BLaER1 (cell line): ENCODE data around the gene A2M.

ENCODE experiments used
- H3K27ac ChIP-seq: shearing (Covaris generic); formaldehyde crosslinking; 2 replicates; pipeline ENCODE4 v1.8.1; 2022
- H3K27me3 ChIP-seq: shearing (Covaris generic); formaldehyde crosslinking; 2 replicates; pipeline ENCODE4 v1.8.1; 2022
- H3K36me3 ChIP-seq: shearing (Covaris generic); formaldehyde crosslinking; 2 replicates; pipeline ENCODE4 v1.8.1; 2022
- H3K4me1 ChIP-seq: shearing (Covaris generic); formaldehyde crosslinking; 2 replicates; pipeline ENCODE4 v1.8.1; 2022
- H3K4me2 ChIP-seq: shearing (Covaris generic); formaldehyde crosslinking; 2 replicates; pipeline ENCODE4 v1.8.1; 2022
- H3K4me3 ChIP-seq: shearing (Covaris generic); formaldehyde crosslinking; 2 replicates; pipeline ENCODE4 v1.8.1; 2022
- H3K9ac ChIP-seq: shearing (Covaris generic); formaldehyde crosslinking; 2 replicates; pipeline ENCODE4 v1.8.1; 2022
- H3K9me3 ChIP-seq: shearing (Covaris generic); formaldehyde crosslinking; 2 replicates; pipeline ENCODE4 v1.8.1; 2022
- H4K20me1 ChIP-seq: shearing (Covaris generic); formaldehyde crosslinking; 2 replicates; pipeline ENCODE4 v1.8.1; 2022
- Cebpa-rat ChIP-seq: shearing (Covaris generic); IDR thresholded peaks from 2 replicates; pipeline ENCODE4 v1.8.1; 2022

Gene A2M

DNA sequence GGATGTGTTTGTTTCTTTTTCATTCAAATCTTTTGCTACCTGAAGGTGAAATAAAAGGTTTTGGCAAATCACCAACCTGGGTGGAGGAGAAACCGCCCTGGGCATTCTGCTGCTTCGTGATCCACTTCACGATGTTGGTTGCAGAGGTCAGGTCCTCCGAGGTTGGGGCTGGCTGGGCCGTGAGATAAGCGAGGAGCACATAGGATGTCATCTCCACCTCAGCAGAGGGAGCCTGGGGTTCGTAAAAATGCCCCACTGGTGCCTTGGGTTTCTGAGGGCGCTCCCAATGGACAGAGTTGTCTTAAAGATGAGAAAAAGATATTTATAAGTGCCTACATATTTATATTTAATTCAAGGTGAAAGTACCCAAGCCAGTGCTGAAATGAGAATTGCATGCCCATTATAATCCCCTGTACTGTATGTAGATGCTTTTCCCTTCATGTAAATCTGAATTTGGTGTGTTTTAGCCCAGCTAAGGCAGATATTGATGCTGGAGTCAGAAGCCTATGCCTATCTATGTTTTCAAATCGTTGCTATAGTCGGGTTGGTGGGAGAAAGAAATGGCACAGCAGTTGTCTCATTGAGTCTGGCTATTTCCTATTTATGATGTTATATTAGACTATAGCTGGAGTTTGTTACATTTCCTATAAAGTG, 41.1 kb downstream of the A2M start:
- H3K27me3 ChIP-seq: no peaks in the 10 kb centered on the region
- H3K36me3 ChIP-seq: no peaks in the 10 kb centered on the region
- H3K9me3 ChIP-seq: no peaks in the 10 kb centered on the region
- no peak overlapping the region for H3K4me3 ChIP-seq
- no peaks in the 10 kb centered on the region for H4K20me1 ChIP-seq
- H3K4me1 ChIP-seq: no peaks in the 10 kb centered on the region
- H3K27ac ChIP-seq: no peak overlapping the region
- H3K9ac ChIP-seq: no peak overlapping the region
- H3K4me2 ChIP-seq: no peak overlapping the region
- no peak for TF ChIP-seq Cebpa-rat

DNA sequence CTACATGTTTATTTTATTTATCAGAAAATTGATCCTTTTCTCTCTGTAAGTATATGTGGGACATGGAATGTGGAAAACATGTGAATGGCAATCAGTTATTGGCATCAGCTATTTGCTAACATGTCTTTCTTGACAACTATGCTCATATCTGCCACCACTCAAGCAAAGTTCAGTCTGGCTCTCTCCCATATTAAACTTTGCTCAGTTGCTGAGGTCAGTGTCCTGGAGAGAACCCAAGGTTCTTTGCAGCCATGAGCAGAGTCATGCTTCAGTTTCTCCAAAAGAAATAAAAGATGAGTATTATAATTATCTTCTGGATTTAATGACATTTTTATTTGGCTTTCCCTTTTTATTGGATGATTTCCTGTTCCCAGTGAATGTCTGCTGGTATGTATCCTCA, 42.6 kb downstream of the A2M start:
- H3K4me3 ChIP-seq: no peak overlapping the region
- no peaks in the 10 kb centered on the region for H3K9me3 ChIP-seq
- H3K4me1 ChIP-seq: no peaks in the 10 kb centered on the region
- no peaks in the 10 kb centered on the region for H3K36me3 ChIP-seq
- H3K27me3 ChIP-seq: no peaks in the 10 kb centered on the region
- no peak overlapping the region for H3K9ac ChIP-seq
- H4K20me1 ChIP-seq: no peaks in the 10 kb centered on the region
- no peak for TF ChIP-seq Cebpa-rat
- H3K4me2 ChIP-seq: no peak overlapping the region
- no peak overlapping the region for H3K27ac ChIP-seq

DNA sequence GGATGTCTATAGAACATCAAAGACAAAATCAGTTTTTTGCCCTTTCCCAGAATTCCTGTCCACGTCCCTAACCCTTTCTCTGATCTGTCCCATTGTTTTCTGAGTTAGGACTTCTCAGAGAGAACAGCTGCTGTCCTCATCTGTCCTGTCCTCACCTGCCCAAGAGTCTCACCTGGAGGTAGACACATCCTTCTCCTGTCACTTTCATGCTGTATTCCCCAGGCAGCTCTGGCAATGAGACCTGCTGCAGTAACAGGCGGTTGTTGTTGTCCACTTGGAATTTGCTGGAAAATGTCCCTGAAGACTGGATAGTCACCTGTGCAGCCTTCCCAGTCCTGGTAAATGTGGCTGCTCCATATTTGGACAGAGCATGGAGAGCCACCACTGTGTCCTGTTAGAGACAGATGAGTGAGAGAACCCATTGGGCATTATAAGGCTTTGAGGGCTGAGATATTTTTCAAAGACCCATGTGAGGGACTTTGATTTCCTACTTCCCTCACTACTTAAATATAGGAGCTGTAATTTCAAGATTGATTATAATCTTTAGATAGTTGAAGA, 43.2 kb downstream of the A2M start:
- Histone ChIP-seq H3K36me3 (no peaks in the 10 kb centered on the region), H3K27me3 (no peaks in the 10 kb centered on the region), H3K4me1 (no peaks in the 10 kb centered on the region), H3K4me2 (no peak overlapping the region), H3K9me3 (no peaks in the 10 kb centered on the region), H3K9ac (no peak overlapping the region), H4K20me1 (no peaks in the 10 kb centered on the region), H3K4me3 (no peak overlapping the region), H3K27ac (no peak overlapping the region)
- no peak for TF ChIP-seq Cebpa-rat

DNA sequence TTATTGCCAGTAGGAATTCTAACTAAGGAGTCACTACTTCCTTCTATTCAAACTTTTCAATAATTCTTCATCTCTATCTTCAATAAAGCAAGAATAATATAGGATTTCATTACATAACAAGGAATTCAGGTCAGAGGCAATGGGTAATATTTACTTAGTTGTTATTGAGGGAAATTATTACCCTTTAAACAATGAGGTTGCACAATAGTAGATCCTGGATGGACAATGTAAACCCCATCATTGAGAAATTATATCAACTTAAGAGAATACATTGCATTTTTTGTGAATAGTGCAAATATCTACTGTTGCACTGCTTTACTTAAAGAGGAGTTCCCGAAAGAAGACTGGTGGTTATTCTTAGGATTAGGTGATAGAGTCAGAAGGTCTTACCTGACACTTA, 43.8 kb downstream of the A2M start:
- Histone ChIP-seq H3K4me3 (no peak overlapping the region), H3K27ac (no peak overlapping the region), H3K4me2 (no peak overlapping the region), H3K36me3 (no peaks in the 10 kb centered on the region), H4K20me1 (no peaks in the 10 kb centered on the region), H3K4me1 (no peaks in the 10 kb centered on the region), H3K9me3 (no peaks in the 10 kb centered on the region), H3K9ac (no peak overlapping the region), H3K27me3 (no peaks in the 10 kb centered on the region)
- TF ChIP-seq Cebpa-rat: no peak

DNA sequence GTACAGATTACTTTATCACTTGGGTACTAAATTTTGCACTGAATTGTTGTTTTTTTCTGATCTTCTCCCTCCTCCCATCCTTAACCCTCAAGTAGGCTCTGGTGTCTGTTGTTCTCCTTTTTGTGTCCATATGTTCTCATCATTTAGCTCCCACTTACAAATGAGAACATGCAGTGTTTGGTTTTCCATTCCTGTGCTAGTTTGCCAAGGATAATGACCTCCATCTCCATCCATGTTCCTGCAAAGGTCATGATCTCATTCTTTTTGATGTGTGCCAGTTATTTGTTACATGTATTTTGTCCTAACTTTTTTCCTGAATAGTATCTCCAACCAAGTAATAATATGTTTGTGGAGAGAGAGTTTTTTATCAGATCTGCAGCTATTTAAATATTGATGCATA, 44.2 kb downstream of the A2M start:
- TF ChIP-seq Cebpa-rat: no peak
- H3K9ac ChIP-seq: no peak overlapping the region

DNA sequence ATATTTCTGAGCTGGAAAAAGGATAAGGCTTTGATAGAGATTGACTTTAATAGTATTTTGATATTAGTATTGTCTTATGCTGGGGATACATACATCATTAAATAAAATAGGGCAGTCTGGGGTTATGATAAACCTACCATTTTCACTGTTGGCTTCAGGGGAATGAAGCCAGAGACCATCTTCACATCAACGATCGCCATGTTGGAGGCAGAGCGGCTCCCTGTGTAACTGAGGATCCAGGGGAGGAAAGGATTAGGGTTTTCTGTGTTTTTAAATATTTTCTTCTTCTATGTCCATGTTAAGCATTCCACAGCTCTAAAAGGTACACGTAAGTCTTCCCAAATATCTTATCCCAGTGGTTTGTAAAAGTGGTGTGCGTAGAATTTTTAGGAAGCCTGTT, 45.4 kb downstream of the A2M start:
- Histone ChIP-seq H3K9me3 (peaks cover 11% of the 10 kb centered on the region), H3K4me3 (no peak overlapping the region), H3K4me2 (no peak overlapping the region), H3K27ac (no peak overlapping the region), H3K9ac (no peak overlapping the region), H4K20me1 (no peaks in the 10 kb centered on the region), H3K4me1 (no peaks in the 10 kb centered on the region), H3K36me3 (no peaks in the 10 kb centered on the region), H3K27me3 (0 out of 2 replicates have a peak, but pooled peaks cover 4% of the 10 kb centered on the region)
- no peak for TF ChIP-seq Cebpa-rat

More for the DNA sequence above, 44.2 kb downstream of the A2M start:
- Histone ChIP-seq H3K4me1 (no peaks in the 10 kb centered on the region), H3K36me3 (no peaks in the 10 kb centered on the region), H3K27ac (no peak overlapping the region), H3K4me2 (no peak overlapping the region), H3K4me3 (no peak overlapping the region), H4K20me1 (no peaks in the 10 kb centered on the region), H3K27me3 (no peaks in the 10 kb centered on the region), H3K9me3 (no peaks in the 10 kb centered on the region)

DNA sequence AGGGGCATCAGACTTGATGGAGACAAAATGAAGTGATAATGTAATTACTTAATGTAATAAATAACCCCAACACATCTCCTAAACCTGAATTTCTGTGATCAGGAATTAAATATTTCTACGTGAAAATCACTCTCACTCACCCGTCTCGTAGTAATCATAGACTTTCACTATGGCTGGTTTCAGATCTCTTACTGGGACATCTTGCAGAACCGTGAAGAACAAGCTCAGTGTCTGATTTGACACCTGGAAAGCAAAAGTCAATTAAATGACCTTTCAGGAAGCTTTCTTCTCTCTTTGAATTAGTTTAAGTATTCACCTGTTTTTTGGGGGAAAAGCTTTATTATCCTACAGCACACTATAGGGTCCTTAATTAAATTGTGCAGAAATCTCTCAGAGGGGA, 47.1 kb downstream of the A2M start:
- Histone ChIP-seq H3K9ac (no peak overlapping the region), H3K4me1 (peaks cover 4% of the 10 kb centered on the region; the same call in 1 of the 2 replicates), H3K4me3 (no peak overlapping the region), H4K20me1 (no peaks in the 10 kb centered on the region), H3K27ac (no peak overlapping the region), H3K36me3 (no peaks in the 10 kb centered on the region), H3K4me2 (no peak overlapping the region), H3K9me3 (peaks cover 13% of the 10 kb centered on the region), H3K27me3 (peaks cover 11% of the 10 kb centered on the region; the same call in 1 of the 2 replicates)
- no peak for TF ChIP-seq Cebpa-rat

DNA sequence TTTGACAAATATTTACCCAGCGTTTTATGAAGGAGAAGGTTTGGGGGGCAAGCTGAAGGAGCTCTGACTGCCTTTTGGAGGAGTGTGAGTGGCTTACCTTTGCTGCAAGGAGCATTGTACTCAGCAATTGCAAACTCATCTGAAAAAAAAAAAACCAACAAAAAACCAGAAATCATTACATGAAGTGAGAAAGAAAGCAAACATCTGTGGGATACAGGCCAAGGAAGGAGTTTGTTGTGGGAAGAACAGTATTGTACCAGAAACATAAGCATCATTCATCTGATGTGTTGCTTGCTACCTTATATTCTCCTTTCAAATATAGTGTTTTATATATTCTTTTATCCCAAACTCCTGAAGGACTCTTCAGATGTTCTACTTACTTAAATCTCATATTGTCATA, 47.6 kb downstream of the A2M start:
- no peaks in the 10 kb centered on the region for H4K20me1 ChIP-seq
- no peak for TF ChIP-seq Cebpa-rat
- peaks cover 13% of the 10 kb centered on the region for H3K9me3 ChIP-seq
- H3K9ac ChIP-seq: no peak overlapping the region
- H3K4me1 ChIP-seq: peaks cover 6% of the 10 kb centered on the region; the same call in 1 of the 2 replicates
- H3K4me3 ChIP-seq: no peak overlapping the region
- H3K36me3 ChIP-seq: no peaks in the 10 kb centered on the region
- H3K27ac ChIP-seq: no peak overlapping the region
- peaks cover 11% of the 10 kb centered on the region; the same call in 1 of the 2 replicates for H3K27me3 ChIP-seq
- no peak overlapping the region for H3K4me2 ChIP-seq

DNA sequence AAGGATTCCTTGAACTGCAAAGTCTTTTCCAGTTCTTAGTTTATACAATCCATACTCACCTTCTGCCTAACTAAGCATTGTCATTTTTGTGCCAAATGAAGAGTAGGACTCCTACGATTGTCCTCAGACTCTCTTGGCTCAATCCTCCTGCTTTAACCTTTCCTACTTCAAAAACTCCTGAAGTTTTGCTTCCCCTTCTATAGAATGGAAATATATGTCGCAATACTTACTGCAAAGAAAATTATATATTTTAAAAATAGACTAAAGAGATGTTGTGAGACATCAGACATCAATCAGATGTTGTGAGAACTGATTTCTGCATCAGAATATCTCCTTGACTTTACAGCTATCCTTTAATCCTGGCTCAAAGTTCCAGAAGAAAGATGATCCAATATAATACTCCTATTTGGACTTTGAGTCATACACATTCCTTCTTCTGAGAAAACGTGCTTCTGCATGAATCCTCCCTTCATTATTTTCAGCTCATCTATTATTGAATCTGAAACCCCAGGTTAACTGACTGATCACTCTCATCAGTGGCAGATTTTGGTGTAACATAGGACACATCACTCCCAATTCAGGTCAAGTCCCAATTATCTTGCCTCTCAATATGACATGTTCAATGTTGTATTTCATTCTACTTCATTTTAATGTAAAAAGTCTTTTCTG, 48.8 kb downstream of the A2M start:
- Histone ChIP-seq H4K20me1 (no peaks in the 10 kb centered on the region), H3K9ac (no peak overlapping the region), H3K27me3 (peaks cover 11% of the 10 kb centered on the region; the same call in 1 of the 2 replicates), H3K36me3 (no peaks in the 10 kb centered on the region), H3K27ac (no peak overlapping the region), H3K4me2 (no peak overlapping the region), H3K4me3 (no peak overlapping the region), H3K4me1 (peaks cover 6% of the 10 kb centered on the region; the same call in 1 of the 2 replicates), H3K9me3 (peaks cover 13% of the 10 kb centered on the region)
- TF ChIP-seq Cebpa-rat: peak; percentile 78; the same call in 1 of the 2 replicates

DNA sequence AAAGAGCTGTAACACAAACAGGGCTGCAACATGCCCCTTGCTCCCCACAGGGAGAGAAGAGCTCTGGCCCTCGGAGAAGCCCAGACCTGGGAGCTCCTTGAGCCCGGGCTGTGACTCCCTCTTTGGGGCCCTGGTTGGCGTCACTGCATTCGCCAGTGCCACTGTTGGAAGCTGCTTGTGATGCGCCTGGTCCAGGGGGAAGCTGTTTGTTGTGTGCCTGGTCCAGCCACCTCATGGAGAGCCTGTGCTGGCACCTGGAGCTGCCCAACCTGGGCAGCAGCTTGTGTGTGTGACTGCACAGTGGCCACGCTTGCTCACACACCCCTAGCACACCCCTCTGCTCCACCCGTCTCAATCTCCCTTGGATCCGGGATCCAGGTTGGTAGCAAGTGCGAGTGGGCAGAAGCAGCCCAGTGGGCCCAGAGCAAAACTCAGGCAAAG, 49.5 kb downstream of the A2M start:
- Histone ChIP-seq H3K36me3 (no peaks in the 10 kb centered on the region), H3K4me1 (peaks cover 6% of the 10 kb centered on the region; the same call in 1 of the 2 replicates), H3K27me3 (peaks cover 11% of the 10 kb centered on the region; the same call in 1 of the 2 replicates), H3K9me3 (peaks cover 13% of the 10 kb centered on the region), H3K27ac (no peak overlapping the region), H4K20me1 (no peaks in the 10 kb centered on the region), H3K4me2 (no peak overlapping the region), H3K4me3 (no peak overlapping the region), H3K9ac (no peak overlapping the region)
- TF ChIP-seq Cebpa-rat: no peak
